GM19023 (cell line): ENCODE results near the gene C9orf153.
"Not testable (repeated sequence)": the region's sequence is repeated elsewhere in the genome, so short reads cannot be mapped to it uniquely, and the experiment has no call there.

Source experiments
- ATAC-seq: cut with Tn5 transposase; IDR thresholded peaks from one replicate; pipeline ENCODE4 v1.9.1; 2021; ENCODE audit warnings: mild to moderate bottlenecking, moderate library complexity; ENCODE audit not compliant: unreplicated experiment

C9orf153 gene

GRCh38 chr9:86193088-86193487 is 66.4 kb downstream of the C9orf153 start:
- ATAC-seq, result no peak

- ATAC-seq, result not testable (repeated sequence)
Measured at GRCh38 chr9:86190700-86191099, 68.8 kb downstream of the C9orf153 start.

- ATAC-seq, result no peak
Measured at GRCh38 chr9:86187121-86187520, 72.3 kb downstream of the C9orf153 start.

GRCh38 chr9:86186696-86187095 is 72.8 kb downstream of the C9orf153 start:
- ATAC-seq, result no peak

- ATAC-seq, result no peak
Measured at GRCh38 chr9:86185872-86186271, 73.6 kb downstream of the C9orf153 start.

GRCh38 chr9:86184138-86184524 is 75.3 kb downstream of the C9orf153 start:
- no peak for ATAC-seq

GRCh38 chr9:86183229-86184137 is 76.0 kb downstream of the C9orf153 start:
- ATAC-seq, result no peak

- no peak for ATAC-seq
Measured at GRCh38 chr9:86181379-86182315, 77.8 kb downstream of the C9orf153 start.

GRCh38 chr9:86178503-86178902 is 81.0 kb downstream of the C9orf153 start:
- no peak for ATAC-seq

GRCh38 chr9:86177995-86178394 is 81.5 kb downstream of the C9orf153 start:
- no peak for ATAC-seq

GRCh38 chr9:86176468-86176867 is 83.0 kb downstream of the C9orf153 start:
- ATAC-seq, result no peak

- ATAC-seq, result no peak
Measured at GRCh38 chr9:86175743-86176456, 83.6 kb downstream of the C9orf153 start.

- ATAC-seq, result no peak
Measured at GRCh38 chr9:86175223-86175622, 84.2 kb downstream of the C9orf153 start.
